H54 (cell line): ENCODE data around the gene IVL.

Experiments
- DNase-seq: peaks from one replicate; pipeline ENCODE4 v3.0.0; 2011; ENCODE audit warnings: low spot score, mixed read lengths; ENCODE audit not compliant: insufficient read length
- FAIRE-seq: peaks from 3 replicates; lab custom pipeline; 2011; peaks lifted over from hg19 to GRCh38; lab: Jason Lieb, UNC
- POLR2A ChIP-seq: IDR thresholded peaks from 2 replicates; pipeline ENCODE4 v1.6.1; 2011; ENCODE audit warnings: low read depth, mild to moderate bottlenecking, low read length

Gene IVL

DNA sequence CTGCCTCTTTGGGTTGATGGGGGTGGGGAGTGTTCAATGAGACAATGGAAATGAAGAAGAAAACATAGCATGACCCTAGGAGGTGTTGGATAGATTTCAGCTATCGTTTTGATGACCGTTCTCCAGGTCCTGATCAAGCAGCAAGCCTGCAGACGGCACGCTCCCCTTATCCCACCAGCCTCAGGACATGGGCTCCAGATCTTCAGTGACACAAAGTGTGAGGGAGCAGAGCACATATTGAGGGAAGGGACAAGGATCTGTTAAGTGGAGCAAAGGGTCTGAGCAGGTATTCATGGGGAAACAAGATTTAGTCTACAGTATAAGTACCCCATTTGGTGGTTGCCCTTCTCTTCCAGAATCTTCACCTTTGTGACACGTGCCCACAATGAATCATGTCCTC lies 43.4 kb downstream of the IVL start:
- FAIRE-seq, result no peak
- TF ChIP-seq POLR2A, result no peak
- DNase-seq, result no peak

DNA sequence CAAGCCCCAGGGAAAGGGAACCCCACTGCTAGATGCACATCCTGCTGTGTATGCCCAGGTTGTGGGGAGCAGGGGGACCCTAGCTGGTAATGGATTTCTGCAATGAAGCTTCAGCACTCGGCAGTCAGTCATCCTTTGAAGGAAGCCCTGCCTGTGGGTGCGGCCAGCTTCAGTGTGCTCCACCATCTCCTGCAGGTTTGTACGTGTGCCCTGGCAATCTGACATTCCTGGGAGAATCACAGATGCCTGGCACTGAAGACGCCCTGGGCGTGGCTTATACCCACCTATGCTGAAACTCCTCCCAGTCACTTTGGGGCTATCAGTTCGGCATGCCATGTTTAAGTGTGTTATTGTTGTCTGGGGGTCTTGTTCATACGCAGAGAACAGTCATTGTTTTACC lies 45.4 kb downstream of the IVL start:
- no peak for FAIRE-seq
- no peak for DNase-seq
- TF ChIP-seq POLR2A, result no peak

DNA sequence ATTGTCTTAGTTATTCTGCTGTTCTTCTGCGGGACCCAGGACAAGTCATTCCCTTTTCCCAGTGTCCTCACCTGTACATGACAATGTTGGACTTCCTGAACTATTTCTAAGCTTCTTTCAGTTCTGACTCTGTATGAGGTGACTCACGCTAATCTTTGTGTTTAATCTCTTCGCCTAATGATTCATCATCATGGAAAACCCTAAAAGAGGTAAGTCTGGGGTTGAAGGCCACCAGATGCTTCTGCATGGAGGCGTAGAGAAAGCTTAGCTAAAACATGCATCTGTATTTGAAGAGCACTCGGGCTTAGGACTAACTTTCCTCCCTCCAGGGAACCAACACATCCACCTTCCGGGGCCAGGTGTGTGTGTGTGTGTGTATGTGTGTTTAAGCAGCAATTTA lies 46.1 kb downstream of the IVL start:
- TF ChIP-seq POLR2A, result no peak
- DNase-seq, result no peak
- no peak for FAIRE-seq

DNA sequence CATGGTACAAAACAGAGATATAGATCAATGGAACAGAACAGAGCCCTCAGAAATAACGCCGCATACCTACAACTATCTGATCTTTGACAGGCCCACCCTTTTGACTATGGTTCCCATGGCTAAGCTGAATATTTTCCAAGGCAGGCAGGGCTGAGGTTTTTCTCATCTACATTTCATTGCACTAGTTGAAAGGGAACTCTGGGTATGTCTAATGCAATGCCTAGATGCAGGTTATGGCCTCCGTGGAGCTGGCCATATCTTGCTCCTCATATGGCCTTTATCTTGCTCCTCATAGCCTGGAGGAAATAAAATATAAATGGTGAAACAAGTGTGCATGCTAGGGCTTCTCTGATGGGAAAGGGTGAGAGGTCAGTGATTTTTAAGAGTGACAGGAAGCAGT lies 49.2 kb downstream of the IVL start:
- DNase-seq, result no peak
- no peak for TF ChIP-seq POLR2A
- no peak for FAIRE-seq

DNA sequence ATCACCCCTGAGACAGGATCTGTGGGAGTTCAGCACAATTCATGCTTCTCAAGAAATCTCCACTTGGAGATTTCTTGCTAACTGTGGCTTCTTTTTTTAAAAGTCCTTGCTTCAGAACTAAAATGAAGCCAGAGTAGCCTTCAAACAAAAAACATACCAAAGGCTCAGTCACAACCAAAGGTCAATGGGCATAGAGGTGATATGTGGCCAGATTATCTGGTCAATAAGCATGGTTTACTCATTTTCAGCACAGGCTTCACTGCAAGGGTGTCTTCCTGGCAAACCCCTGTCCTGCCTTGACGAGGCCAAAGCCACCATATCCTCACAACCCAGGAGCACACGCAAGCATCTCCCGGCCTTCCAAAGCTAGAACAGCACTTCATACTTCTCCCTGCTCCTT lies 50.9 kb downstream of the IVL start:
- DNase-seq, result no peak
- FAIRE-seq, result no peak
- TF ChIP-seq POLR2A, result no peak

DNA sequence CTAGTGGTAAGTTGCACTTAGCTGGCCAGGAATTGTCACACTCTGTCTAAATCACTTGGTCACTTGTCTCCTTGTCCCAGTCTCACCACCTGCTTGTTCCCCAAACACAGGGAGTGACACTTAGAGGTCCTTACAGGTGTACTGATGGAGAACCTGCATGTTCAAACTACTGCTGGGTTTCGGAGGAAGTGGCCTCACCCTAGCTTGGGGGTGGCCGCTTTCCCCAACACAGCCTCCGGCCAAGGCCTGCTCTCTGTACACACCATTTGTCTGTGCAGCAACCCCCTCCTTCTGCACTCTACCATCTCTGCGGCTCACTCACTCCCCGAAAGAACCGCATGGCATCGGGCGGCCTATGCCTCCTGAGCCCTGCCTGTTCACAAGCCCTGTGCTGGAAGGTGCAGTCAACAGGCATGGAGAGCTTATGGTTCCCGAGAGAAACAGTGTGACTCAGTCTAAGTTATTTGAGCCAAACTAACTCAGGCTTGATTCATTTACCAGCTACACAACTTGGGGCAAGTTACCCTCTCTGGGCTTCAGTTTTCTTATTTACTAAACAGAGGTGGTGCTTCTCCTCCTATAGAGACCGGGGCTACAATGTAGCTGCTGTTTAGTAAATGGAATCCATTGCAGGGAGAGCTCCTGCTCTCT lies 51.6 kb downstream of the IVL start:
- FAIRE-seq (no peak), DNase-seq (no peak)
- TF ChIP-seq POLR2A, result no peak

DNA sequence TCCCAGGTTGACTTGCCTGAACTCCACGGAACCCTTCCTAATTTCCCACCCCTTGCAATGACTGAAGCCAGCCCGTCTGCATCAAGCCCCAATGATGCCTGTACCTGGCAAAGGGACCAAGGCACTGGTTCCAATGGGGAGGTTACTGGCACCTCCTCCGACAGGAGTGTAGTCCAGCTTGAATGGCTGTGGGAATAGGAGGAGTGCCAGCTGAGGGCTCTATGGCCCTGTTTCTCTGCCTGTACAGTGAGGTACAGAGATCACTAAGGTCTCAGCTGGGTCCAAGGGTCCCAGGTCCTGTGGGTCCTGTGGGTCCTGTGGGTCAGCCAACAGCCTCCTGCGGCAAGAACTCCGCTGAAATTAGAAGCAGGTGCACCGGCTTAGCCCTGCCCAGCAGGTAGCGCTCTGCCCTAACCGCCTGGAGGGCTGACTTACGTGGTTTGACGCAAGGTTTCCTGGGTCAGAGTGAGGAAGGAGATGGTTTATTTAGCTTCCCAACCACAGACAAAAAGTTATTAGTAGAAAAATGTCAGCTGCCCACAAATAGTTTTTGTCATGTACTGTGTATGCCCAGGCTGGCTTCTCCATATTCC lies 52.2 kb downstream of the IVL start:
- FAIRE-seq (no peak), DNase-seq (no peak)
- TF ChIP-seq POLR2A, result no peak
